Measurements from ENCODE around the gene FRS2.

DNA sequence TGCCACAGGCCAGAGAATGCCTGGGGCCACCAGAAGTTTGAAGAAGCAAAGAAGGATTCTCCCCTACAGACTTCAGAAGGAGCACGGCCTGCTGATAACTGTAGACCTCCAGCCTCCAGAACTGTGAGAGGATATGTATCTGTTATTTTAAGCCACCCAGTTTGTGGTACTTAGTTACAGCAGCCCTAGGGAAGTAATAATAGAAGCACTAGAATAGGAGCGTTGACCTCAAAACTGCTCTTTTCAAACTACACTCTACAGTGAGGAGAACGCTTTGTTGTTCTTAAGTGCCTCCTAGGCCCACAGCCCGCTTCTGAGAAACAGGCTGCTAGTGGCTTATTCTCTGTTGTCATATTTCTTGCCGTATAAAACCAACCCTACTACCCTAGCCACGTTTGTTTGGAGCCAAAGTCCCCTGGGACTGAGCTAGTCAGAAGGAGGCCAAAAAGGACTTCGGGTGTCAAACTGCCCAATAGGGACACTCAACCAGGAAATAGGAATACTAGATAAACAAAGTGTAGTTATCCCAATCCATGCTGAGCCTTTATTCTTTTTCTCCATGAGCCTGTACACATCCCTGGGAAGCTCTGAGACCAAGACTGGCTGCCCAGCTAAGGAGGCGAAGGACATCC lies 38.5 kb upstream of the FRS2 start:
- TF ChIP-seq EZH2phosphoT487 (IDR thresholded peaks at IDR 0.05; ENCODE audit: low read length), result no peak
- TF ChIP-seq, protein P1, sequence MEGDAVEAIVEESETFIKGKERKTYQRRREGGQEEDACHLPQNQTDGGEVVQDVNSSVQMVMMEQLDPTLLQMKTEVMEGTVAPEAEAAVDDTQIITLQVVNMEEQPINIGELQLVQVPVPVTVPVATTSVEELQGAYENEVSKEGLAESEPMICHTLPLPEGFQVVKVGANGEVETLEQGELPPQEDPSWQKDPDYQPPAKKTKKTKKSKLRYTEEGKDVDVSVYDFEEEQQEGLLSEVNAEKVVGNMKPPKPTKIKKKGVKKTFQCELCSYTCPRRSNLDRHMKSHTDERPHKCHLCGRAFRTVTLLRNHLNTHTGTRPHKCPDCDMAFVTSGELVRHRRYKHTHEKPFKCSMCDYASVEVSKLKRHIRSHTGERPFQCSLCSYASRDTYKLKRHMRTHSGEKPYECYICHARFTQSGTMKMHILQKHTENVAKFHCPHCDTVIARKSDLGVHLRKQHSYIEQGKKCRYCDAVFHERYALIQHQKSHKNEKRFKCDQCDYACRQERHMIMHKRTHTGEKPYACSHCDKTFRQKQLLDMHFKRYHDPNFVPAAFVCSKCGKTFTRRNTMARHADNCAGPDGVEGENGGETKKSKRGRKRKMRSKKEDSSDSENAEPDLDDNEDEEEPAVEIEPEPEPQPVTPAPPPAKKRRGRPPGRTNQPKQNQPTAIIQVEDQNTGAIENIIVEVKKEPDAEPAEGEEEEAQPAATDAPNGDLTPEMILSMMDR (IDR thresholded peaks at IDR 0.05; ENCODE audit: low read length), result no peak
- no peak for TF ChIP-seq EZH2 (optimal IDR thresholded peaks at IDR 0.05; ENCODE audit: low read depth, low read length)

Measured in MM.1S (cell line).